Brain microvascular endothelial cell (primary cell): ENCODE results near the gene COL23A1.
A peak's percentile ranks its signal among the peaks of the same experiment; 100 is the strongest.

Source experiments
- DNase-seq: peaks from one replicate; pipeline ENCODE4 v3.0.0-alpha.2; 2020
- H3K27ac ChIP-seq: fragments of 250-450 bp; sonication (Bioruptor Pico); 2 replicates; pipeline ENCODE4 v1.5.1; 2020; ENCODE audit warnings: mild to moderate bottlenecking, moderate library complexity
- H3K27me3 ChIP-seq: fragments of 250-450 bp; sonication (Bioruptor Pico); replicated peaks from 2 replicates; pipeline ENCODE4 v1.5.1; 2020; ENCODE audit warnings: mild to moderate bottlenecking
- H3K36me3 ChIP-seq: fragments of 250-450 bp; sonication (Bioruptor Pico); replicated peaks from 2 replicates; pipeline ENCODE4 v1.5.1; 2020; ENCODE audit warnings: mild to moderate bottlenecking
- H3K4me3 ChIP-seq: 2 replicates; pipeline ENCODE4 v1.5.1; 2011; ENCODE audit warnings: low read depth, mild to moderate bottlenecking, control low read depth, low read length, moderate library complexity
- in situ Hi-C: cut with HindIII; loops from 2 replicates; pipeline ENCODE4 v1.10.0; 2017; ENCODE audit warnings: low sequenced_read_pairs, low pct_ligation_motif_present
- TF ChIP-seq, protein P1 (sequence below): IDR thresholded peaks from 2 replicates; pipeline ENCODE4 v1.5.1; 2011; ENCODE audit warnings: low read depth, mild to moderate bottlenecking, moderate library complexity, low read length, control low read depth, inconsistent platforms; ENCODE audit errors: missing control alignments

COL23A1 gene

GRCh38 chr5:178590141-178590923, at the start of gene COL23A1:
COL23A1 (minus strand) TSS chr5:178590393.
- Histone ChIP-seq H3K4me3 (peak within 1 kb of the TSS; percentile 42), H3K27me3 (peaks cover 28% of the 10 kb centered on the region), H3K27ac (no peak within 1 kb of the TSS), H3K36me3 (no peaks in the 10 kb centered on the region)
- TF ChIP-seq, protein P1, sequence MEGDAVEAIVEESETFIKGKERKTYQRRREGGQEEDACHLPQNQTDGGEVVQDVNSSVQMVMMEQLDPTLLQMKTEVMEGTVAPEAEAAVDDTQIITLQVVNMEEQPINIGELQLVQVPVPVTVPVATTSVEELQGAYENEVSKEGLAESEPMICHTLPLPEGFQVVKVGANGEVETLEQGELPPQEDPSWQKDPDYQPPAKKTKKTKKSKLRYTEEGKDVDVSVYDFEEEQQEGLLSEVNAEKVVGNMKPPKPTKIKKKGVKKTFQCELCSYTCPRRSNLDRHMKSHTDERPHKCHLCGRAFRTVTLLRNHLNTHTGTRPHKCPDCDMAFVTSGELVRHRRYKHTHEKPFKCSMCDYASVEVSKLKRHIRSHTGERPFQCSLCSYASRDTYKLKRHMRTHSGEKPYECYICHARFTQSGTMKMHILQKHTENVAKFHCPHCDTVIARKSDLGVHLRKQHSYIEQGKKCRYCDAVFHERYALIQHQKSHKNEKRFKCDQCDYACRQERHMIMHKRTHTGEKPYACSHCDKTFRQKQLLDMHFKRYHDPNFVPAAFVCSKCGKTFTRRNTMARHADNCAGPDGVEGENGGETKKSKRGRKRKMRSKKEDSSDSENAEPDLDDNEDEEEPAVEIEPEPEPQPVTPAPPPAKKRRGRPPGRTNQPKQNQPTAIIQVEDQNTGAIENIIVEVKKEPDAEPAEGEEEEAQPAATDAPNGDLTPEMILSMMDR = peak; percentile 81
- in situ Hi-C loops = no loop called here
- DNase-seq = peak; percentile 46

GRCh38 chr5:178637356-178638074, 47.3 kb upstream of the COL23A1 start:
- H3K36me3 ChIP-seq = no peaks in the 10 kb centered on the region
- TF ChIP-seq, protein P1 = no peak
- H3K4me3 ChIP-seq = no peak overlapping the region
- in situ Hi-C loops = no loop called here
- H3K27ac ChIP-seq = no peak overlapping the region
- no peak for DNase-seq
- no peaks in the 10 kb centered on the region for H3K27me3 ChIP-seq

GRCh38 chr5:178632285-178632684, 42.1 kb upstream of the COL23A1 start:
- Histone ChIP-seq H3K36me3 (no peaks in the 10 kb centered on the region), H3K4me3 (no peak overlapping the region), H3K27me3 (no peaks in the 10 kb centered on the region), H3K27ac (no peak overlapping the region)
- DNase-seq = no peak
- TF ChIP-seq, protein P1 = no peak
- in situ Hi-C loops = no loop called here

DNA sequence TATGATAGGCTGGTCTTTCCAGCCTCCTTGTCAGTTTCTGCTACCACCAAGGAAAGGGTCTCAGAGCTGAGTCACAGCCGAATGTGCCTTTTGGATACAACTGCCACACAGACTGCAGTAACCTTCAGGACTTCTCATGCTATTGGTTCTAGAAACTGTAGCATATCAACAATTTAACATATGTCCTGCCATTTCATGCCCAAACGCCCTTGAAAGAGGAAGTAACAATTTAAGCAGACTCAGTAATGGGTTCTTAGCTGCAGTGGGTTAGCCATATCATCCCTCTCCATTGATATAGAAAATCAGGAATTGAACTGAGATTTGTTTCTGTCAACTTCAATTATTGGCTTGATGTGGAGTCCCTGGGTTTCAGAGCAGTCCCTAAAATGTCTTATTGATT, 40.8 kb upstream of the COL23A1 start:
- in situ Hi-C loops = no loop called here

GRCh38 chr5:178630475-178630930, 40.3 kb upstream of the COL23A1 start:
- Histone ChIP-seq H3K27me3 (no peaks in the 10 kb centered on the region), H3K36me3 (no peaks in the 10 kb centered on the region), H3K4me3 (no peak overlapping the region), H3K27ac (no peak overlapping the region)
- in situ Hi-C loops = no loop called here
- TF ChIP-seq, protein P1 = no peak
- no peak for DNase-seq

More for the DNA sequence above, 40.8 kb upstream of the COL23A1 start:
- no peak overlapping the region for H3K4me3 ChIP-seq
- TF ChIP-seq, protein P1 = no peak
- no peak for DNase-seq
- H3K27me3 ChIP-seq = no peaks in the 10 kb centered on the region
- H3K36me3 ChIP-seq = no peaks in the 10 kb centered on the region
- no peak overlapping the region for H3K27ac ChIP-seq
